ENCODE results near the gene GJB5. TPM values are rescaled to one million over a fixed set of nuclear protein-coding genes. Genes with fewer than 3 reads are reported as not detected.

The GJB5 gene
- 0.09 TPM in 1 of 2 replicates, not detected in the other for total RNA-seq

GRCh38 chr1:34754964-34755637, at the start of gene GJB5:
GJB5 (plus strand) TSS chr1:34755047; CDS start chr1:34757331, 2,284 bp downstream.

GRCh38 chr1:34759503-34760357, 4.9 kb downstream of the GJB5 start, which contains the start of gene GJB4:
GJB4 (plus strand) TSS chr1:34759740; CDS start chr1:34761255, 1,515 bp downstream.

GRCh38 chr1:34781071-34781843, 26.4 kb downstream of the GJB5 start, which contains the start of gene GJB3:
GJB3 (plus strand) TSS chr1:34781214; CDS start chr1:34784763, 3,549 bp downstream.

GRCh38 chr1:34792868-34793727, 38.3 kb downstream of the GJB5 start, which contains the start of gene GJA4:
GJA4 (plus strand) TSS chr1:34792999; CDS start chr1:34794214, 1,215 bp downstream.

Other genes with a start within 250 kb of the GJB5 start
- not detected in 2 replicates for gene GJB4, start 4.7 kb downstream of the GJB5 start, total RNA-seq
- not detected in 2 replicates for gene GJB3, start 26.2 kb downstream of the GJB5 start, total RNA-seq
- 0.09 TPM in 1 of 2 replicates, not detected in the other for gene GJA4, start 38.0 kb downstream of the GJB5 start, total RNA-seq
- 18.4 and 26.8 TPM in 2 replicates for gene SMIM12, start 104.7 kb downstream of the GJB5 start, total RNA-seq
- under 0.01 TPM in 1 of 2 replicates, not detected in the other for gene DLGAP3, start 174.6 kb downstream of the GJB5 start, total RNA-seq
- gene TMEM35B, start 230.3 kb downstream of the GJB5 start, total RNA-seq = 17.0 and 49.3 TPM in 2 replicates